Measurements from ENCODE around the gene RPS6KL1. TPM values are rescaled to one million over a fixed set of nuclear protein-coding genes. Genes with fewer than 3 reads are reported as not detected.
A peak's percentile ranks its signal among the peaks of the same experiment; 100 is the strongest.
"Not testable (repeated sequence)": the region's sequence is repeated elsewhere in the genome, so short reads cannot be mapped to it uniquely, and the experiment has no call there.

Gene RPS6KL1
- total RNA-seq, 1 donor from 2014 or later, result 5.8 TPM

- Mint-ChIP-seq H3K4me3 (ENCODE audit: unreplicated experiment) (no peak overlapping the region), H3K27ac (ENCODE audit: unreplicated experiment) (no peak overlapping the region), H3K4me1 (ENCODE audit: low read depth) (peaks cover 6% of the 10 kb centered on the region), H3K9me3 (ENCODE audit: low read depth) (no peaks in the 10 kb centered on the region), H3K27me3 (ENCODE audit: low read depth) (peaks cover 1% of the 10 kb centered on the region), H3K36me3 (ENCODE audit: low read depth) (no peaks in the 10 kb centered on the region)
- no peak for DNase-seq (ENCODE audit: low spot score)
- TF ChIP-seq CTCF (IDR thresholded peaks at IDR 0.05), result no peak
Observed at GRCh38 chr14:74932401-74932901, 9.4 kb upstream of the RPS6KL1 start.

GRCh38 chr14:74931744-74932143 is 8.7 kb upstream of the RPS6KL1 start:
- not testable (repeated sequence) for H3K36me3 Mint-ChIP-seq (ENCODE audit: low read depth); H3K4me1 Mint-ChIP-seq (ENCODE audit: low read depth); H3K27ac Mint-ChIP-seq (ENCODE audit: unreplicated experiment); DNase-seq (ENCODE audit: low spot score); H3K27me3 Mint-ChIP-seq (ENCODE audit: low read depth); H3K9me3 Mint-ChIP-seq (ENCODE audit: low read depth); H3K4me3 Mint-ChIP-seq (ENCODE audit: unreplicated experiment)

- Mint-ChIP-seq H3K4me1 (ENCODE audit: low read depth) (peaks cover 6% of the 10 kb centered on the region), H3K27me3 (ENCODE audit: low read depth) (peaks cover 5% of the 10 kb centered on the region), H3K9me3 (ENCODE audit: low read depth) (no peaks in the 10 kb centered on the region), H3K36me3 (ENCODE audit: low read depth) (no peaks in the 10 kb centered on the region), H3K27ac (ENCODE audit: unreplicated experiment) (no peak overlapping the region), H3K4me3 (ENCODE audit: unreplicated experiment) (no peak overlapping the region)
- no peak for TF ChIP-seq CTCF (IDR thresholded peaks at IDR 0.05)
- no peak for DNase-seq (ENCODE audit: low spot score)
Observed at GRCh38 chr14:74929242-74929641, 6.2 kb upstream of the RPS6KL1 start.

GRCh38 chr14:74927225-74927624 is 4.2 kb upstream of the RPS6KL1 start:
- Mint-ChIP-seq H3K36me3 (ENCODE audit: low read depth) (no peaks in the 10 kb centered on the region), H3K27me3 (ENCODE audit: low read depth) (peaks cover 5% of the 10 kb centered on the region), H3K27ac (ENCODE audit: unreplicated experiment) (no peak overlapping the region), H3K4me3 (ENCODE audit: unreplicated experiment) (no peak overlapping the region), H3K9me3 (ENCODE audit: low read depth) (no peaks in the 10 kb centered on the region), H3K4me1 (ENCODE audit: low read depth) (peaks cover 4% of the 10 kb centered on the region)
- no peak for TF ChIP-seq CTCF (IDR thresholded peaks at IDR 0.05)
- no peak for DNase-seq (ENCODE audit: low spot score)

- TF ChIP-seq CTCF (IDR thresholded peaks at IDR 0.05), result no peak
Observed at GRCh38 chr14:74924061-74924460, 1.0 kb upstream of the RPS6KL1 start.

GRCh38 chr14:74921987-74922751 is 891 bp downstream of the RPS6KL1 start:
- TF ChIP-seq CTCF (IDR thresholded peaks at IDR 0.05), result no peak
- H3K27ac Mint-ChIP-seq (ENCODE audit: unreplicated experiment), result no peak overlapping the region
- peak overlapping the region; percentile 67 for H3K4me3 Mint-ChIP-seq (ENCODE audit: unreplicated experiment)
- peaks cover 3% of the 10 kb centered on the region for H3K27me3 Mint-ChIP-seq (ENCODE audit: low read depth)
- H3K4me1 Mint-ChIP-seq (ENCODE audit: low read depth), result peaks cover 11% of the 10 kb centered on the region
- H3K9me3 Mint-ChIP-seq (ENCODE audit: low read depth), result no peaks in the 10 kb centered on the region
- DNase-seq (ENCODE audit: low spot score), result no peak
- no peaks in the 10 kb centered on the region for H3K36me3 Mint-ChIP-seq (ENCODE audit: low read depth)

More at GRCh38 chr14:74924061-74924460, 1.0 kb upstream of the RPS6KL1 start:
- H3K4me1 Mint-ChIP-seq (ENCODE audit: low read depth), result peaks cover 7% of the 10 kb centered on the region
- H3K27me3 Mint-ChIP-seq (ENCODE audit: low read depth), result peaks cover 3% of the 10 kb centered on the region
- H3K9me3 Mint-ChIP-seq (ENCODE audit: low read depth), result no peaks in the 10 kb centered on the region
- no peak overlapping the region for H3K4me3 Mint-ChIP-seq (ENCODE audit: unreplicated experiment)
- no peaks in the 10 kb centered on the region for H3K36me3 Mint-ChIP-seq (ENCODE audit: low read depth)
- no peak overlapping the region for H3K27ac Mint-ChIP-seq (ENCODE audit: unreplicated experiment)
- DNase-seq (ENCODE audit: low spot score), result no peak

Data from chondrocyte (in vitro differentiated cells).